GM23338 (cell line): ENCODE measurements around the gene LDHA. TPM values are rescaled to one million over a fixed set of nuclear protein-coding genes. Genes with fewer than 3 reads are reported as not detected.

Source experiments
- microRNA-seq: library from miRNA; unstranded; fragments of <30 nt; microRNA quantifications from one replicate; pipeline ENCODE4, GENCODE V29; 2017
- polyA plus RNA-seq: library from polyadenylated mRNA; unstranded; fragments of >200 nt; fragmentation: Nextera tagmentation; extraction: Ambion mirVana; gene quantifications from 2 replicates; pipeline ENCODE4 v1.2.1, GENCODE V29; 2016
- small RNA-seq: library from RNA; depleted of rRNA; stranded (forward); fragments of <200 nt; gene quantifications from one replicate; pipeline ENCODE3, GENCODE V24; 2014; ENCODE audit warnings: low replicate concordance
- total RNA-seq: library from RNA; depleted of rRNA; stranded (reverse); fragments of >200 nt; shearing (Covaris generic); gene quantifications from 2 replicates; pipeline ENCODE4 v1.2.3, GENCODE V29; 2014; rRNA removed

LDHA gene
- total and polyA plus RNA-seq, 2 experiments from 2014 or later: 432 to 467 TPM

Small RNA genes within 50 kb of the gene (microRNA-seq; reads per million reads assigned to microRNA genes)
- gene MIR3159: not detected

Small RNA genes within 50 kb of the gene (small RNA-seq; reads per million reads assigned to genes)
- not detected for gene MIR3159

Other genes with a start within 250 kb of the LDHA start
- not detected in 2 replicates for gene MRGPRX4, start 221.7 kb upstream of the LDHA start, total RNA-seq
- gene MRGPRX4, start 221.7 kb upstream of the LDHA start, polyA plus RNA-seq: not detected in 2 replicates
- gene SAA4, start 157.8 kb upstream of the LDHA start, total RNA-seq: not detected in 2 replicates
- gene SAA4, start 157.8 kb upstream of the LDHA start, polyA plus RNA-seq: not detected in 2 replicates
- not detected in 2 replicates for gene SAA2, start 145.9 kb upstream of the LDHA start, total RNA-seq
- not detected in 2 replicates for gene SAA2, start 145.9 kb upstream of the LDHA start, polyA plus RNA-seq
- not detected in 2 replicates for gene SAA1, start 128.3 kb upstream of the LDHA start, total RNA-seq
- gene SAA1, start 128.3 kb upstream of the LDHA start, polyA plus RNA-seq: not detected in 2 replicates
- gene HPS5, start 72.4 kb upstream of the LDHA start, total RNA-seq: 16.2 and 18.6 TPM in 2 replicates
- 9.4 and 11.5 TPM in 2 replicates for gene HPS5, start 72.4 kb upstream of the LDHA start, polyA plus RNA-seq
- 31.6 and 43.6 TPM in 2 replicates for gene GTF2H1, start 72.0 kb upstream of the LDHA start, total RNA-seq
- 12.0 and 16.5 TPM in 2 replicates for gene GTF2H1, start 72.0 kb upstream of the LDHA start, polyA plus RNA-seq
- gene LDHC, start 17.8 kb downstream of the LDHA start, total RNA-seq: 0.24 TPM in 1 of 2 replicates, not detected in the other
- gene LDHC, start 17.8 kb downstream of the LDHA start, polyA plus RNA-seq: 0.23 TPM in 1 of 2 replicates, not detected in the other
- 0.59 TPM in 1 of 2 replicates, not detected in the other for gene LDHAL6A, start 61.3 kb downstream of the LDHA start, total RNA-seq
- gene LDHAL6A, start 61.3 kb downstream of the LDHA start, polyA plus RNA-seq: 0.10 and 0.16 TPM in 2 replicates
- gene TSG101, start 132.4 kb downstream of the LDHA start, total RNA-seq: 74.9 and 102 TPM in 2 replicates
- gene TSG101, start 132.4 kb downstream of the LDHA start, polyA plus RNA-seq: 53.7 and 59.4 TPM in 2 replicates
- gene UEVLD, start 194.2 kb downstream of the LDHA start, total RNA-seq: 11.8 and 12.7 TPM in 2 replicates
- gene UEVLD, start 194.2 kb downstream of the LDHA start, polyA plus RNA-seq: 6.0 and 10.2 TPM in 2 replicates
- gene MISFA, start 205.2 kb downstream of the LDHA start, total RNA-seq: 1.7 TPM in 1 of 2 replicates, not detected in the other
- 5.1 and 7.9 TPM in 2 replicates for gene MISFA, start 205.2 kb downstream of the LDHA start, polyA plus RNA-seq
- gene SPTY2D1, start 239.8 kb downstream of the LDHA start, total RNA-seq: 14.1 TPM in 2 replicates
- gene SPTY2D1, start 239.8 kb downstream of the LDHA start, polyA plus RNA-seq: 5.4 and 5.9 TPM in 2 replicates